ENCODE measurements around the gene CBX4. TPM values are rescaled to one million over a fixed set of nuclear protein-coding genes. Genes with fewer than 3 reads are reported as not detected.
A peak's percentile ranks its signal among the peaks of the same experiment; 100 is the strongest.

The CBX4 gene
- total and polyA plus RNA-seq, 2 of the 13 experiments (the other 11 are each of a cell fraction or from before 2014, with no cell fraction given): 25.8 to 50.8 TPM

GRCh38 chr17:79838522-79839274 lies 542 bp downstream of the CBX4 start (continued):
- TF ChIP-seq ZBTB40 (IDR thresholded peaks at IDR 0.05) (no peak), ZBTB40 (CRISPR knock-in tag; IDR thresholded peaks at IDR 0.05) (no peak), ZNF746 (CRISPR knock-in tag; IDR thresholded peaks at IDR 0.05) (peak; percentile 37; the same call in 1 of the 2 replicates), ZNF430 (CRISPR knock-in tag; IDR thresholded peaks at IDR 0.05) (no peak), NR2F1 (CRISPR knock-in tag; IDR thresholded peaks at IDR 0.05) (no peak), ZNF670 (CRISPR knock-in tag; IDR thresholded peaks at IDR 0.05; ENCODE audit: borderline replicate concordance) (no peak), ZNF740 (CRISPR knock-in tag; IDR thresholded peaks at IDR 0.05) (peak; percentile 36; the same call in 1 of the 2 replicates), ARNT2 (CRISPR knock-in tag; IDR thresholded peaks at IDR 0.05; ENCODE audit: low read depth) (peak; percentile 2; the same call in 1 of the 2 replicates), ZNF775 (CRISPR knock-in tag; IDR thresholded peaks at IDR 0.05; ENCODE audit: borderline replicate concordance) (no peak), KAT7 (CRISPR knock-in tag; IDR thresholded peaks at IDR 0.05; ENCODE audit: borderline replicate concordance) (no peak), PATZ1 (CRISPR knock-in tag; IDR thresholded peaks at IDR 0.05) (peak; percentile 47), ATF4 (CRISPR knock-in tag; IDR thresholded peaks at IDR 0.05) (no peak), ZBTB1 (CRISPR knock-in tag; IDR thresholded peaks at IDR 0.05; ENCODE audit: borderline replicate concordance) (no peak), SRSF1 (optimal IDR thresholded peaks at IDR 0.05; ENCODE audit: low read depth, low read length) (no peak), KLF16 (CRISPR knock-in tag; IDR thresholded peaks at IDR 0.05) (0 out of 4 replicates have a peak, but pooled peaks of 1 of the 2 experiments have one; percentile 11), REL (CRISPR knock-in tag; conservative IDR thresholded peaks at IDR 0.05) (0 out of 2 replicates have a peak, but pooled peaks have one; percentile 28)
